Liver (tissue), 9 donors: ENCODE data around the gene LRRC26. TPM values are rescaled to one million over a fixed set of nuclear protein-coding genes. Genes with fewer than 3 reads are reported as not detected.

Source experiments
- DNase-seq: peaks from one replicate; pipeline ENCODE4 v3.0.0-alpha.2; 2017; ENCODE audit warnings: low spot score
- H3K27ac ChIP-seq, 2 donors: one replicate each; pipeline ENCODE4 v1.7.0; 2013; ENCODE audit warnings: inconsistent platforms in 2 of 2, low read length in 2 of 2, control low read depth in 1 of 2, low read depth in 1 of 2, mild to moderate bottlenecking in 1 of 2
- H3K27me3 ChIP-seq, 4 donors: one replicate each; pipeline versions ENCODE4 v1.6.1 to v1.7.0; 2013; ENCODE audit warnings: low read length in 3 of 4, inconsistent platforms in 1 of 4, mild to moderate bottlenecking in 1 of 4, moderate library complexity in 1 of 4; ENCODE audit not compliant: control insufficient read depth in 4 of 4, insufficient read depth in 4 of 4
- H3K36me3 ChIP-seq, 4 donors: one replicate each; pipeline versions ENCODE4 v1.6.1 to v1.7.0; 2013; ENCODE audit warnings: low read length in 3 of 4, mild to moderate bottlenecking in 3 of 4, low read depth in 1 of 4, moderate library complexity in 1 of 4; ENCODE audit not compliant: control insufficient read depth in 4 of 4, insufficient read depth in 3 of 4
- H3K4me1 ChIP-seq, 4 donors: one replicate each; pipeline versions ENCODE4 v1.6.1 to v1.7.0; 2013; ENCODE audit warnings: low read length in 3 of 4, mild to moderate bottlenecking in 3 of 4, moderate library complexity in 1 of 4; ENCODE audit not compliant: control insufficient read depth in 4 of 4, insufficient read depth in 4 of 4
- H3K4me3 ChIP-seq, 3 donors: one replicate each; pipeline versions ENCODE4 v1.6.1 to v1.7.0; 2013; ENCODE audit warnings: low read length in 3 of 3, control low read depth in 1 of 3, low read depth in 1 of 3, mild to moderate bottlenecking in 1 of 3
- H3K9ac ChIP-seq, 2 donors: one replicate each; pipeline ENCODE4 v1.7.0; 2013; ENCODE audit warnings: low read length in 2 of 2, mild to moderate bottlenecking in 2 of 2, moderate library complexity in 2 of 2, control low read depth in 1 of 2, low read depth in 1 of 2
- H3K9me3 ChIP-seq, 4 donors: one replicate each; pipeline versions ENCODE4 v1.6.1 to v1.7.0; 2013; ENCODE audit warnings: low read length in 3 of 4; ENCODE audit not compliant: control insufficient read depth in 4 of 4
- ATF3 ChIP-seq: IDR thresholded peaks from 2 replicates; pipeline ENCODE4 v1.6.1; 2016; ENCODE audit warnings: antibody characterized with exemption
- CTCF ChIP-seq: fragments of 150-350 bp; IDR thresholded peaks from 2 replicates; pipeline ENCODE4 v1.5.1; 2017; ENCODE audit warnings: improper control_type of control experiment, low read depth, low read length; ENCODE audit not compliant: missing input control
- EGR1 ChIP-seq, 2 donors: IDR thresholded peaks; 2 replicates each; pipeline ENCODE4 v1.6.1; 2016 to 2018; ENCODE audit warnings: antibody characterized with exemption in 2 of 2, low read depth in 2 of 2
- FOXA2 ChIP-seq: IDR thresholded peaks from 2 replicates; pipeline ENCODE4 v1.6.1; 2016; ENCODE audit warnings: antibody characterized with exemption
- GABPA ChIP-seq, 2 donors: IDR thresholded peaks in 1 of 2; conservative IDR thresholded peaks in 1 of 2; 2 replicates each; pipeline ENCODE4 v1.6.1; 2016; ENCODE audit warnings: antibody characterized with exemption in 2 of 2, mild to moderate bottlenecking in 1 of 2, moderate library complexity in 1 of 2
- HNF4A ChIP-seq, 2 donors: conservative IDR thresholded peaks; 2 replicates each; pipeline ENCODE4 v1.6.1; 2016; ENCODE audit warnings: antibody characterized with exemption in 2 of 2, mild to moderate bottlenecking in 2 of 2
- HNF4G ChIP-seq: IDR thresholded peaks from 2 replicates; pipeline ENCODE4 v1.6.1; 2016; ENCODE audit warnings: antibody characterized with exemption
- JUND ChIP-seq, 2 donors: IDR thresholded peaks; 2 replicates each; pipeline ENCODE4 v1.6.1; 2016; ENCODE audit warnings: antibody characterized with exemption in 2 of 2
- MAX ChIP-seq: IDR thresholded peaks from 2 replicates; pipeline ENCODE4 v1.6.1; 2016; ENCODE audit warnings: antibody characterized with exemption
- NR2F2 ChIP-seq: IDR thresholded peaks from 2 replicates; pipeline ENCODE4 v1.6.1; 2016; ENCODE audit warnings: antibody characterized with exemption
- RAD21 ChIP-seq, 2 donors: IDR thresholded peaks; 2 replicates each; pipeline ENCODE4 v1.6.1; 2016; ENCODE audit warnings: antibody characterized with exemption in 2 of 2, mild to moderate bottlenecking in 2 of 2
- REST ChIP-seq: IDR thresholded peaks from 2 replicates; pipeline ENCODE4 v1.6.1; 2016; ENCODE audit warnings: antibody characterized with exemption, mild to moderate bottlenecking
- SP1 ChIP-seq: IDR thresholded peaks from 2 replicates; pipeline ENCODE4 v1.6.1; 2018; ENCODE audit warnings: antibody characterized with exemption, mild to moderate bottlenecking
- TAF1 ChIP-seq: conservative IDR thresholded peaks from 2 replicates; pipeline ENCODE4 v1.6.1; 2016; ENCODE audit warnings: antibody characterized with exemption, mild to moderate bottlenecking
- ZBTB33 ChIP-seq: IDR thresholded peaks from 2 replicates; pipeline ENCODE4 v1.6.1; 2016; ENCODE audit warnings: antibody characterized with exemption
- WGBS: extraction: QIAGEN DNeasy Blood & Tissue Kit; methylation state at CpG from one replicate; pipeline ENCODE4 v1.1.7; 2013; 5-methylcytosine and 5-hydroxymethylcytosine counted together
- polyA plus RNA-seq, 2 donors: library from polyadenylated mRNA; stranded (reverse) in 1 of 2; unstranded in 1 of 2; fragments of 200-250 nt in 1 of 2; fragments of >200 nt in 1 of 2; fragmentation: Nextera tagmentation in 1 of 2; extraction: Ambion mirVana in 1 of 2; gene quantifications; one replicate each; pipeline versions ENCODE4 v1.2.1 to v1.2.3, GENCODE V29; 2013 to 2015
- total RNA-seq, 2 donors: library from RNA; depleted of rRNA; stranded (reverse); fragments of >200 nt; gene quantifications; one replicate each; pipeline ENCODE4 v1.2.3, GENCODE V29; 2014
- donor health status: healthy.
- donor health status: healthy.
- donor health status: healthy.
- donor health status: healthy.
- donor health status: healthy.

LRRC26 gene
- total and polyA plus RNA-seq, 4 donors: 0.09 to 0.17 TPM; not detected in 2

- H3K4me1 ChIP-seq: peaks cover 18 to 33% (median 22%) of the 10 kb centered on the region in 4 donors
- WGBS: 70% methylated on average over 22 of the region's 22 CpGs
- H3K9me3 ChIP-seq: no peaks in the 10 kb centered on the region
- TF ChIP-seq HNF4A (conservative IDR thresholded peaks at IDR 0.05) (no peak), GABPA (IDR thresholded peaks at IDR 0.05 in 1 of 2, conservative IDR thresholded peaks at IDR 0.05 in 1 of 2) (no peak), CTCF (no peak)
- DNase-seq: no peak
- no peak overlapping the region for H3K4me3 ChIP-seq
- peaks cover 7 to 36% (median 15%) of the 10 kb centered on the region in 4 donors for H3K27me3 ChIP-seq
- no peak overlapping the region for H3K27ac ChIP-seq
- H3K36me3 ChIP-seq: no peaks in the 10 kb centered on the region
- no peak overlapping the region for H3K9ac ChIP-seq
These were observed 3.2 kb downstream of the LRRC26 start for GRCh38 chr9:137166380-137167229.

GRCh38 chr9:137165250-137165836, 4.5 kb downstream of the LRRC26 start:
- Histone ChIP-seq H3K9me3 (no peaks in the 10 kb centered on the region), H3K4me3 (no peak overlapping the region), H3K27me3 (peaks cover 5 to 36% (median 15%) of the 10 kb centered on the region in 4 donors), H3K9ac (no peak overlapping the region), H3K27ac (no peak overlapping the region), H3K36me3 (no peaks in the 10 kb centered on the region), H3K4me1 (peaks cover 18 to 33% (median 22%) of the 10 kb centered on the region in 4 donors)
- 80% methylated on average over 32 of the region's 32 CpGs for WGBS
- TF ChIP-seq HNF4G: no peak
- no peak for TF ChIP-seq ATF3
- TF ChIP-seq JUND (IDR thresholded peaks at IDR 0.05): no peak
- TF ChIP-seq MAX: no peak
- no peak for TF ChIP-seq SP1
- no peak for TF ChIP-seq REST
- no peak for TF ChIP-seq ZBTB33
- TF ChIP-seq CTCF: no peak
- no peak for TF ChIP-seq RAD21 (IDR thresholded peaks at IDR 0.05)
- no peak for TF ChIP-seq GABPA (IDR thresholded peaks at IDR 0.05 in 1 of 2, conservative IDR thresholded peaks at IDR 0.05 in 1 of 2)
- no peak for TF ChIP-seq TAF1
- TF ChIP-seq NR2F2: no peak
- no peak for TF ChIP-seq EGR1 (IDR thresholded peaks at IDR 0.05; ENCODE audit: low read depth in 2 of 2)
- TF ChIP-seq FOXA2: no peak
- no peak for DNase-seq
